ENCODE data around the gene CEP83.
"Not testable (repeated sequence)": the region's sequence is repeated elsewhere in the genome, so short reads cannot be mapped to it uniquely, and the experiment has no call there.

The CEP83 gene, protein sequence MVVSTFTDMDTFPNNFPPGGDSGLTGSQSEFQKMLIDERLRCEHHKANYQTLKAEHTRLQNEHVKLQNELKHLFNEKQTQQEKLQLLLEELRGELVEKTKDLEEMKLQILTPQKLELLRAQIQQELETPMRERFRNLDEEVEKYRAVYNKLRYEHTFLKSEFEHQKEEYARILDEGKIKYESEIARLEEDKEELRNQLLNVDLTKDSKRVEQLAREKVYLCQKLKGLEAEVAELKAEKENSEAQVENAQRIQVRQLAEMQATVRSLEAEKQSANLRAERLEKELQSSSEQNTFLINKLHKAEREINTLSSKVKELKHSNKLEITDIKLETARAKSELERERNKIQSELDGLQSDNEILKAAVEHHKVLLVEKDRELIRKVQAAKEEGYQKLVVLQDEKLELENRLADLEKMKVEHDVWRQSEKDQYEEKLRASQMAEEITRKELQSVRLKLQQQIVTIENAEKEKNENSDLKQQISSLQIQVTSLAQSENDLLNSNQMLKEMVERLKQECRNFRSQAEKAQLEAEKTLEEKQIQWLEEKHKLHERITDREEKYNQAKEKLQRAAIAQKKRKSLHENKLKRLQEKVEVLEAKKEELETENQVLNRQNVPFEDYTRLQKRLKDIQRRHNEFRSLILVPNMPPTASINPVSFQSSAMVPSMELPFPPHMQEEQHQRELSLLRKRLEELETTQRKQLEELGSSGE

GRCh38 chr12:94459728-94460615, at the start of gene CEP83:
Gene CEP83 (minus strand): TSS chr12:94459867. CDS start chr12:94412490, 47,377 bp downstream.
- DNase-seq, result peak; percentile 83

DNA sequence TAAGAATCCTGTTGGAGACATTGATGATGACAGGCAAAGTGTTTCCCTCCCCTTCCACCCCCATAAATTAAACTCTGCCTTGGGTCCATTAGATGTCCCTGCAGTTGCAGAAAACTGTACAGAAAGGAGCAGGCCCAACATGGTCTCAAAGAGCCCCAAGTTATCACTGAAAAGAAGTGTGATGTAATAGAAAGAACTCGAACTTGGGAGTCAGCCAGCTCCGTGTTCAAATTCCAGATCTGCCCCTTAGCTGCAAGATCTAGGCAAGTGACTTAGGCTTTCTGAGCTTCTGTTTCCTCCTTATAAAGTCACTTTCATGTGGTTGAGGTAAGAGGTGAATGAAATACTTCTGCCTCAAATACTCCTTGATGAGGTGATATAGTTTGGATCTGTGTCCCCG, 49.6 kb upstream of the CEP83 start:
- no peak for DNase-seq

- DNase-seq, result no peak
Observed at GRCh38 chr12:94507455-94507854, 47.8 kb upstream of the CEP83 start.

DNA sequence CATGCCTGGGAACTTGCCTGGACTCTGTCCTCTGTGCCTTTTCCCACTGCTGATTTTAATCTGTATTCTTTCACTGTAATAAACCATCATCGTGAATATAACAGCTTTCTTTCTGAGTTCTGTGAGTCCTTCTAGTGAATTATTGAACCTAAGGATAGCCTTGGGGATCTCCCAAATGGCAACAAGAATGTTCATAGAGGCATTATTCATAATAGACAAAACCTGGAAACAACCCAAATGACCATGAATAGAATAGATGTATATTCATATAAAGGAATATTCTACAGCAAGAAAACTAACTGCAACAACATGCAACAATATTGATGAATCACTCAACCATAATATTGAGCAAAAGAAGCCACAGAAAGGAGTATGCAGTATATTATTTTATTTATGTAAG, 44.7 kb upstream of the CEP83 start:
- no peak for DNase-seq

DNA sequence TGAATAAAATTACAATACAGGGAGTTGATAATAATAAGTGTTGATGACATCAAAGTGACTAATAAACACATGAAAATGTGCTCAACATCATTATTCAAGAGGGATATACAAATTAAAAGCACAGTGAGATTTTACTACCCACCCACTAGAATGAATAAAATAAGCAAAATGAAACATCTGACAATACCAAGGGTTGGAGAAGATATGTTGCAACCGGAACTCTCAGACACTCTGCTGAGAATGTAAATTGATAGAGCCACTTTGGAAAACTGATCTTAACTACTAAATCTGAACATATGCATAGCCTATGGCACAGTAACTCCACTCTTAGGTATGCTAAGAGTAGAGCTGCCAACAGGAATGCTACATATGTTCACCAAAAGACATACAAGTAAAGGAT, 44.0 kb upstream of the CEP83 start:
- DNase-seq, result no peak

DNA sequence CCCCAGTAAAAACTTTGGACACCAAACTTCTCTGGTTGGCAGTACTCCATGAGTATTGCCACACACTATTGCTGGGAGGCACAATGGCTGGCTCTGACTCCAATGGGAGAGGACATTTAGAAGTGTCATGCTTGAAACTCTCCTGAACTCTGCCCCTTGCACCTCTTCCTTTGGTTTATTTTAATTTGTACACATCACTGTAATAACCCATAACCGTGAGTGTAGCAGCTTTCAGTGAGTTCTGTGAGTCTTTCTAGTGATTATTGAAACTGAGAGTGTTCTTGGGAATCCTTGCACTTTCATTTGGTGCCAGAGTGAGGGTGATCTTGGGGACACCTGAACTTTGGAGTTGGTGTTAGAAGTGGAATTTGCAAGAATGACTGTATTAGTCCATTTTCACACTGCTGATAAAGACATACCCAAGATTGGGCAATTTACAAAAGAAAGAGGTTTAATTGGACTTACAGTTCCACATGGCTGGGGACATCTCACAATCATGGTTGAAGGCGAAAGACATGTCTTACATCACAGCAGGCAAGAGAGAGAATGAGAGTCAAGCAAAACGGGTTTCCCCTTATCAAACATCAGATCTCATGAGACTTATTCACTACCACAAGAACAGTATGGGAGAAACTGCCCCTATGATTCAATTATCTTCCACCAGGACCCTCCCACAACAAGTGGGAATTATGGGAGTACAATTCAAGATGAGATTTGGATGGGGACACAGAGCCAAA, 41.3 kb upstream of the CEP83 start:
- DNase-seq, result no peak

GRCh38 chr12:94498698-94499097, 39.0 kb upstream of the CEP83 start:
- DNase-seq, result no peak

DNA sequence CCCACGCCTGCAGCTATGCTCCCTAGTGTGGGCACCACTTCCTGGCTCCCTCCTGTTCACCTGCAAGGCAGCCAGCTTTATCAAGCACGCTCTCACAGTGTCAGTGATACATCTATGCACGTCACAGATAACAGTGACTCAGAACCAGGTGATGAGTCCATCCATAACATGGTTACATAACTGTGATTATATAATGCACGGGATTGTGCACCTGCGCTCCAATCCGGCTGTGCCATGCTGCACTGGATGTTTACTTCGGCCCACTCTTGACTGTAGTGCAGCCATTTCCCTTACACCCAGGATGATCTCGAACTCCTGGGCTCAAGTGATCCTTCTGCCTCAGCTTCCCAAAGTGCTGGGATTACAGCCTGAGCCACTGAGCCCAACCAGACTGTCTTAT, 38.4 kb upstream of the CEP83 start:
- no peak for DNase-seq

DNA sequence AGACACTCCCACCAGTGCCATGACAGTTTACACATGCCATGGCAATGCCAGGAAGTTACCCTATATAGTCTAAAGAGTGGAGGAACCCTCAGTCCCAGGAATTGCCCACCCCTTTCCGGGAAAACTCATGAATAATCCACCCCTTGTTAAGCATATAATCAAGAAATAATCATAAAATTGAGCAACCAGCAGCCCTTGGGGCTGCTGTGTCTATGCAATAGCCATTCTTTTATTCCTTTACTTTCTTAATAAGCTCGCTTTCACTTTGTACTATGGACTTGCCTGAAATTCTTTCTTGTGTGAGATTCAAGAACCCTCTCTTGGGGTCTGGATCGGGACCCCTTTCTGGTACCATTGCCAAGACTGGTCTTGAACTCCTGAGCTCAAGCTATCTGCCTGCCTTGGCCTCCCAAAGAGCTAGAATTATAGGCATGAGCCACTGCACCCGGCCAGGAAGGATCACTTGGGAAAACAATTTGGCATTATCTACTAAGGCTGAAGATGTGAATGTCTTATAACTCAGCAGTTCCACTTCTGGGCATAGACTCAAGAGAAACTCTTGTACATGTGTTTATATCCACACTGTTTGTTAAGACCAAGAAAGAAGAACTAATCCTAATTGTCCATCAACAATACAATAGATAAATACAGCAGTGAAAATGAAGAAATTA, 35.9 kb upstream of the CEP83 start:
- DNase-seq, result no peak

DNA sequence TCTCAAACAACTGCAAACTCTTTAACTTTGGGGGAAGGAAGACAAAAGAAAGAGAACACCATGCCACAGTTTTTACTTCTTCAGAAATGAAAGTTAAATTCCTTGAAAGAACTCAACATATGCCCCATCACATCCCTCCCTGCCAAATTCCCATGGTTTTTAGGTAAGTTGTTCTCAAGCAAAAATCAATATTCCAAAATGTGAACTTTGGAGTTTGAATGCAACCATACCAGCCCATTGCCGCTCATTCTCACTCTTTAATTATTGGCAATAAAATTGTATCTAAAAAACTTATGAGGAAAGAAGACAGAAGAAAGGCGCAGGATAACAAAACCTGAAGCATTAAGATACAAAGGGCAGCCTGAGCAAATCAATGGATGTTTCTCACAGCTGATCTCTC, 31.8 kb upstream of the CEP83 start:
- no peak for DNase-seq

DNA sequence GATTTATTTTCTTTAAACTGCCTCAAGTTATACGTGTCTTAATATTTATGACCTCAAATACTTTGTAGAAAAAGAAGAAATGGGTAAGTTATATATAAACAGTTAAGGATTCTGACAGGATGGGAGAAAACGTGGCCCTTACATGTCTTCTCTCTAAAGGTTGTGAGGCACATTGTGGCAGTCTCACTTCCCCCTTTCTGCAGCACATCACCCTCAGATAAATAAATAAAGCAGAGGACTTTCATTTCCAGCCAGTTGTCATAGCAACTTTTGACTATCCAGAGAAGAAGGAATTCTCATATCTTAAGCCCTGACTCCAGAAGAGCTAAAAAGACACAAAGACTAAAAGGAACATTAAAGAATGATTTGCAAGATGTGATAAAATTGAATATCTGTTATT, 28.8 kb upstream of the CEP83 start:
- no peak for DNase-seq

- DNase-seq, result no peak
Observed at GRCh38 chr12:94481734-94482133, 22.1 kb upstream of the CEP83 start.

- DNase-seq, result no peak
Observed at GRCh38 chr12:94469522-94469921, 9.9 kb upstream of the CEP83 start.

DNA sequence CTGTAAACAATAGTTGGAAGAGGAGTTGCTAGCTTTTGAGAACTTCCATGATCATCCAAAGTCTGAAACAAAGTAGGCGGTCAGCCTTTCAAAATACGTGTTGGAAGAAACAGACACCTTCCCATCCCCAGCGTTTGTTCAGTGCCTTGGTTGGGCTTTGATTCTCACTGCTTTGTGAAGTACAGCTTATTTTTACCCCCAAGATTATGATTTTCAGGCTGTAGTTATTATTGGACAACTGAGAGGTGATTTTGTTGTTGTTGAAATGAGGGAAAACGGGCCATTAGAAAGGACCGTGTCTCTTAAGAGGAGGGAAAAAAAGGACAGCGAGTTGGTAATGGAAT, 921 bp upstream of the CEP83 start:
- no peak for DNase-seq

GRCh38 chr12:94458877-94459727, 565 bp downstream of the CEP83 start:
- DNase-seq, result no peak

GRCh38 chr12:94457311-94457710, 2.4 kb downstream of the CEP83 start:
- no peak for DNase-seq

DNA sequence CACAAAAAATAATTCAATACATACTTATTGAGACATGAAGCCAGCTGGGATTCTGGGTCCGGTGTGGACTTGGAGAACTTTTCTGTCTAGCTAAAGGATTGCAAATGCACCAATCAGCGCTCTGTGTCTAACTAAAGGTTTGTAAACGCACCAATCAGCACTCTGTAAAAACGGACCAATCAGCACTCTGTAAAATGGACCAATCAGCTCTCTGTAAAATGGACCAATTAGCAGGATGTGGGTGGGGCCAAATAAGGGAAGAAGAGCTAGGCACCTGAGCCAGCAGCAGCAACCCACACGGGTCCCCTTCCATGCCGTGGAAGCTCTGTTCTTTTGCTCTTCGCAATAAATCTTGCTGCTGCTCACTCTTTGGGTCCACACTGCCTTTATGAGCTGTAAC, 5.3 kb downstream of the CEP83 start:
- not testable (repeated sequence) for DNase-seq

- no peak for DNase-seq
Observed at GRCh38 chr12:94445662-94446061, 14.0 kb downstream of the CEP83 start.

GRCh38 chr12:94437303-94437702, 22.4 kb downstream of the CEP83 start:
- DNase-seq, result no peak

- DNase-seq, result no peak
Observed at GRCh38 chr12:94435511-94435927, 24.1 kb downstream of the CEP83 start.

DNA sequence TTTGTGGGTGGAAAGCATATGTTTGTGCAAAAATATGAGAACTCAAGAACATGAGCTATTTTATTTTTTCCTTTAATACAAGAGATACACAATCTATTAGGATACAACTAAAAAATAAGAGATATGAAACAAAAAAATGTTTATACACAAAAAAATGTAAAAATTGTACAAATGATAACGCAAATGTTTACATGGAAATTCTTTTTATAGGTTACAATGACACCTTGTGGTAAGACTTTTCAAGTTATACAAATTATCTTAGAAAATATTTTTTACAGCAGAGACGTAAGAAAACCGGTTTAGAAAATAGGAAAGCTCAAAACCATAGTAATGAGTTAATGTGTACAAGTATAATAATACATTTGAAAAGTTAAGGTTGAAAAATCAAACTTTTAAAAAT, 25.5 kb downstream of the CEP83 start:
- no peak for DNase-seq

Data from NCI-H1092 (cell line).